GM19043 (cell line): ENCODE data around the gene GSTA3.
"Not testable (repeated sequence)": the region's sequence is repeated elsewhere in the genome, so short reads cannot be mapped to it uniquely, and the experiment has no call there.

ENCODE experiments used
- ATAC-seq: cut with Tn5 transposase; IDR thresholded peaks from one replicate; pipeline ENCODE4 v1.9.1; 2021; ENCODE audit warnings: low read depth; ENCODE audit not compliant: unreplicated experiment

GSTA3 gene

GRCh38 chr6:52909531-52909930 lies at the start of gene GSTA3:
TSS of gene GSTA3 (minus strand) at chr6:52909698. CDS start at chr6:52905834, 3,864 bp downstream.
- no peak for ATAC-seq

GRCh38 chr6:52958546-52959255 lies 49.2 kb upstream of the GSTA3 start:
- ATAC-seq, result no peak

GRCh38 chr6:52955871-52956270 lies 46.4 kb upstream of the GSTA3 start:
- ATAC-seq, result no peak

GRCh38 chr6:52953911-52954839 lies 44.7 kb upstream of the GSTA3 start:
- no peak for ATAC-seq

- no peak for ATAC-seq
Observed at GRCh38 chr6:52946306-52946705, 36.8 kb upstream of the GSTA3 start.

GRCh38 chr6:52942821-52943220 lies 33.3 kb upstream of the GSTA3 start:
- not testable (repeated sequence) for ATAC-seq

- ATAC-seq, result no peak
Observed at GRCh38 chr6:52942221-52942620, 32.7 kb upstream of the GSTA3 start.

- ATAC-seq, result no peak
Observed at GRCh38 chr6:52937908-52938307, 28.4 kb upstream of the GSTA3 start.

GRCh38 chr6:52933778-52934177 lies 24.3 kb upstream of the GSTA3 start:
- no peak for ATAC-seq

- no peak for ATAC-seq
Observed at GRCh38 chr6:52931351-52931750, 21.9 kb upstream of the GSTA3 start.

GRCh38 chr6:52929321-52930164 lies 20.0 kb upstream of the GSTA3 start:
- no peak for ATAC-seq

- no peak for ATAC-seq
Observed at GRCh38 chr6:52927451-52927850, 18.0 kb upstream of the GSTA3 start.

- ATAC-seq, result no peak
Observed at GRCh38 chr6:52925919-52926792, 16.7 kb upstream of the GSTA3 start.

- no peak for ATAC-seq
Observed at GRCh38 chr6:52925042-52925441, 15.5 kb upstream of the GSTA3 start.

GRCh38 chr6:52923689-52924088 lies 14.2 kb upstream of the GSTA3 start:
- ATAC-seq, result not testable (repeated sequence)

GRCh38 chr6:52922161-52922560 lies 12.7 kb upstream of the GSTA3 start:
- no peak for ATAC-seq

GRCh38 chr6:52921743-52922142 lies 12.2 kb upstream of the GSTA3 start:
- ATAC-seq, result no peak

- not testable (repeated sequence) for ATAC-seq
Observed at GRCh38 chr6:52919511-52919910, 10.0 kb upstream of the GSTA3 start.

GRCh38 chr6:52918771-52919170 lies 9.3 kb upstream of the GSTA3 start:
- ATAC-seq, result not testable (repeated sequence)
